Metanephros (tissue), 1 donor: ENCODE results near the gene SNRNP40. TPM values are rescaled to one million over a fixed set of nuclear protein-coding genes. Genes with fewer than 3 reads are reported as not detected.

ENCODE experiments used
- total RNA-seq: library from RNA; depleted of rRNA; stranded (reverse); fragments of >200 nt; gene quantifications from one replicate; pipeline ENCODE4 v1.2.3, GENCODE V29; 2014

Gene SNRNP40
- total RNA-seq: 96.3 TPM

DNA sequence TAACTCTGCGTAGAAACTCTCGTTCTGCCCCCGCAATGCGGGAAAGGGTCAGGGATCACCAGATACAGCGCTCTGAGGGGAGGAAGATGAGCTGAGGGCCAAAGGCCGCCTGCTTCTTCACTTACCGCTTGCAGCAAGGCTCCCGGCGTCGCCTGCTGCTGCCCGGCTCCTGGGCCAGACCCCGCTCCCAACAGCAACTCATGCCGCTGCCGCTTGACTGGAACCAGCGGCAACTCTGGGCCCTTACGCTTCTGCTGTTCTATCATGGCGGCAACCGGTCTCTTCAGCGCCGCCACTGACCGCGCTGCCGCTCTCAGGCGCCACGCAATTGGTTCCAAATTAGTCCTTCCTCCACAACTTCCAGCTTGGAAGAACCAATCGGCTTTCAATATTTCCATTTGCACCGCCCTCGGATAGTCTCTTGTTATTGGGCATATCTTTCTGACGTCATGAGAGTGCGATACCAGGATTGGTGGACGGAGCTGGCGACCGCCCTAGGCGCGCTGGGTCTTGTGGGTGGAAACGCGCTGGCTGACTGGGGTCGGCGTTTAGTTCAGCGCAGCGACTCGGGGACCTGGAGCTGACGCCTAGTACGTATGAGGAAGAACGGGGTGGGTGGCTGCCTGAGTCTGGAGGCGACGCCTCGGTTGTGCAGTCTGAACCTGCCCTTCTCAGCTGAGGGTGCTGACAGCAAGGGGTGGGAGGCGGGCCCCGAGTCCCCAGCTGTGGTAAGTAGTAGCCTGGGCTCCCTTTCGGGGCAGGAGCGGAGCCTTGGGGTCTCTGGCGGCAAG lies at the start of gene SNRNP40, which contains the start of gene ZCCHC17:
SNRNP40 (minus strand) TSS at position 303 of the 791 bp plus-strand sequence; CDS start at position 266, 37 bp downstream.
ZCCHC17 (plus strand) TSS at position 547 of the 791 bp plus-strand sequence. CDS start 13,067 bp downstream, outside the sequence.

DNA sequence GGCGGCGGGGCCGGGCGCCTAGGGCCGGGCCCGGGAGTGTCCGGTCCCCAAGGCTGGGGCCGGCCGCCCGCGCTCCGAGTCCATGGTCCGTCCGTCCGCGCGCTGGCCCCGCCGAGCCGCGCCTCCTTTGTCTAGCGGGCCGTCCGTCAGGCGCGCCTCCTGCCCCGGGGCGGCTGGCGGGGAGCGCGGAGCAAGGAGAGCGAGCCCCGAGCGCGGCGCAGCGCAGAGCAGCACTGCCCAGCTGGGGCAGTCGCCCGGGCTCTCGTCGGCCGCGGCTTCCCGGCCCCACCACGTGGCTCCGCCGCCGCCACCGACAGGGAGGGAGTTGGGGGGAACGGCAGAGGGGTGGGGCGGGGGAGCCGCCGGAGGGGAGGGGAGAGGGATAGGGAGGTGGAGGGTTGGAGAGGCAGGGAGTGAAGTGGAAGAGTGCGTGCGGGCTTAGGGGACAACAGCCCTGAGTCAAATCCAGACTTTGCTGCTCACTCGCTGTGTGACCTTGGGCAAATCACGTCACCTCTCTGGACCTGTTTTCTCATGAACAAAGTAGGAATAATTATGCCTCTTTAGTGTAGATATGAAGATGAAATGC lies 56.8 kb downstream of the SNRNP40 start, which contains the start of gene NKAIN1:
NKAIN1 (minus strand) TSS at position 235 of the 589 bp plus-strand sequence. CDS start 340 bp downstream, outside the sequence.

Other genes with a start within 250 kb of the SNRNP40 start
- 137 TPM for gene PUM1, start 231.1 kb downstream of the SNRNP40 start, total RNA-seq
- gene NKAIN1, start 56.9 kb downstream of the SNRNP40 start, total RNA-seq: 1.1 TPM
- gene ZCCHC17, start 244 bp upstream of the SNRNP40 start, total RNA-seq: 17.2 TPM
- 49.9 TPM for gene FABP3, start 76.3 kb upstream of the SNRNP40 start, total RNA-seq
- 24.8 TPM for gene SERINC2, start 116.4 kb upstream of the SNRNP40 start, total RNA-seq